Measurements from ENCODE around the gene LRP6.

GRCh38 chr12:12081836-12082497 is 184.9 kb downstream of the LRP6 start:
- TF ChIP-seq CTCF (IDR thresholded peaks at IDR 0.05 in 8 of 11, conservative IDR thresholded peaks at IDR 0.05 in 3 of 11) = peak in 5 of 11 experiments; percentile 17 to 46 (median 37)
- TF ChIP-seq POLR2A (IDR thresholded peaks at IDR 0.05) = no peak
- no peak for TF ChIP-seq POLR2AphosphoS5 (IDR thresholded peaks at IDR 0.05)
